ENCODE data around the gene PROCA1. TPM values are rescaled to one million over a fixed set of nuclear protein-coding genes. Genes with fewer than 3 reads are reported as not detected.

Gene PROCA1
- total and polyA plus RNA-seq, 7 donors, result 0.21 to 1.1 (median 0.36) TPM

DNA sequence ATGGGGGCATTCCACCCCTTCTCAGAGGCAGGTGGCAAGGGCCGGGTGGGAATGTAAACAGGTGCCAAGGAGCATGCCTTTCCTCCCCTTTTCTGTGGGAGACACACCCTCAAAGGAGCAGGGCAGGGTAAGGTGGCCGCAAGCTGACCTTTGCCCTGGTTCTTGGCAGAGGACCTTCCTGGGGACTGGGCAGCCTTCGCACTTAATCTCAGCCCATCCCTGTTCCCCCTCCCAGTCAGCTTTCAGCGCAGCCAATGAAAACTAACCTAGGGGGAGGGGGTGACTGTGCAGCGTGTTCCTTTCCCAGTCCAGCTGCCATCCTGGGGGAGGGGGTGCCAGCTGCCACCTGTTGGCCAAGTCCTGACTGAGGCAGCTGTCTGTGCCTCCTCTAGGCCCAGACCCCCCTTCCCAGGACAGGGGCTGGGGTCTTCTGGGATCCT is 34.9 kb upstream of the PROCA1 start:
- Histone ChIP-seq H3K4me1 (peaks cover 28% of the 10 kb centered on the region), H3K27me3 (ENCODE audit: insufficient read depth in 3 of 3, low read length in 2 of 3) (no peaks in the 10 kb centered on the region), H3K9me3 (no peaks in the 10 kb centered on the region), H3K27ac (no peak overlapping the region), H3K36me3 (ENCODE audit: insufficient read depth in 1 of 2, low read depth in 1 of 2) (peaks cover 0 to 21% of the 10 kb centered on the region in 2 donors), H3K4me3 (peak overlapping the region; percentile 22)
- TF ChIP-seq, protein P1, sequence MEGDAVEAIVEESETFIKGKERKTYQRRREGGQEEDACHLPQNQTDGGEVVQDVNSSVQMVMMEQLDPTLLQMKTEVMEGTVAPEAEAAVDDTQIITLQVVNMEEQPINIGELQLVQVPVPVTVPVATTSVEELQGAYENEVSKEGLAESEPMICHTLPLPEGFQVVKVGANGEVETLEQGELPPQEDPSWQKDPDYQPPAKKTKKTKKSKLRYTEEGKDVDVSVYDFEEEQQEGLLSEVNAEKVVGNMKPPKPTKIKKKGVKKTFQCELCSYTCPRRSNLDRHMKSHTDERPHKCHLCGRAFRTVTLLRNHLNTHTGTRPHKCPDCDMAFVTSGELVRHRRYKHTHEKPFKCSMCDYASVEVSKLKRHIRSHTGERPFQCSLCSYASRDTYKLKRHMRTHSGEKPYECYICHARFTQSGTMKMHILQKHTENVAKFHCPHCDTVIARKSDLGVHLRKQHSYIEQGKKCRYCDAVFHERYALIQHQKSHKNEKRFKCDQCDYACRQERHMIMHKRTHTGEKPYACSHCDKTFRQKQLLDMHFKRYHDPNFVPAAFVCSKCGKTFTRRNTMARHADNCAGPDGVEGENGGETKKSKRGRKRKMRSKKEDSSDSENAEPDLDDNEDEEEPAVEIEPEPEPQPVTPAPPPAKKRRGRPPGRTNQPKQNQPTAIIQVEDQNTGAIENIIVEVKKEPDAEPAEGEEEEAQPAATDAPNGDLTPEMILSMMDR (IDR thresholded peaks at IDR 0.05), result no peak
- intact Hi-C loops (cut with DNase I), result no loop called here
- DNase-seq, result peak in 1 of 2 donors; percentile 69
- WGBS, 3 donors, result 27 to 39% (median 37%) methylated on average over 5 of the region's 5 CpGs
- ATAC-seq, result peak in 1 of 4 donors; percentile 17

DNA sequence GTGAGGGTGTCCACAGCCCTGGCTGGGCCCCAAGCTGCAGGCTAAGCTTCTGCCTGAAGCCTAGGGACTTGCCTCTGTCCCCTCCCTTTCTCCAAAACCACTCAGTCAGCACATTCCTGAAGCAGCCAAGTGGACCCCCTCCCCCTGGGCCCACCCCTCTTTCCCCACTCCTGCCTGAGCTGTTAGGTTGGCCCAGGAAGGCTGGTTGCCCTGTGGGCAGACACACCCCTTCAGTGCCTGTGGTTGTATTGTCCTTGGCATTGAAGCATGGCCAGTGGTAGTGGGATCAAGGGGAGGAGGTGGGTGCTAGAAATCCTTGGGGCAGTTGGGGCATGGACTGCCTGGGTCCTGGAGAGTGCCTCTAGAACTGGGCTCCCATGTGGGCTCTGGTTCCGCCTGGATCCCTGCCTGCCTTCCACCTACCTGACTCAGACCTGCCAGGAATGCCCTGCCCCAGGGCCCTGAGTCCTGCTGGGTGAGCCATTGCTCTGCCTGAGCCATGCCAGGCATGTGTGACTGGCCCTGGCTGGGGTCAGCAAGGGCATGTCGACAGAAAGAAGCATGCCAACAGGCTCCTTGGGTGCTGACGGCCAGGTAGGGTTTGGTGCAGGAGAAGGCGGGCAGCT is 34.2 kb upstream of the PROCA1 start:
- peaks cover 28% of the 10 kb centered on the region for H3K4me1 ChIP-seq
- H3K4me3 ChIP-seq, result peak overlapping the region; percentile 22
- intact Hi-C loops (cut with DNase I), result no loop called here
- DNase-seq (peak in 1 of 2 donors; percentile 53), ATAC-seq (peak in 1 of 4 donors; percentile 16)
- TF ChIP-seq, protein P1 (IDR thresholded peaks at IDR 0.05), result no peak
- H3K27me3 ChIP-seq (ENCODE audit: insufficient read depth in 3 of 3, low read length in 2 of 3), result no peaks in the 10 kb centered on the region
- H3K27ac ChIP-seq, result no peak overlapping the region
- H3K36me3 ChIP-seq (ENCODE audit: insufficient read depth in 1 of 2, low read depth in 1 of 2), result peaks cover 0 to 21% of the 10 kb centered on the region in 2 donors
- 66 to 77% (median 70%) methylated on average over 4 of the region's 4 CpGs for WGBS, 3 donors
- no peaks in the 10 kb centered on the region for H3K9me3 ChIP-seq

DNA sequence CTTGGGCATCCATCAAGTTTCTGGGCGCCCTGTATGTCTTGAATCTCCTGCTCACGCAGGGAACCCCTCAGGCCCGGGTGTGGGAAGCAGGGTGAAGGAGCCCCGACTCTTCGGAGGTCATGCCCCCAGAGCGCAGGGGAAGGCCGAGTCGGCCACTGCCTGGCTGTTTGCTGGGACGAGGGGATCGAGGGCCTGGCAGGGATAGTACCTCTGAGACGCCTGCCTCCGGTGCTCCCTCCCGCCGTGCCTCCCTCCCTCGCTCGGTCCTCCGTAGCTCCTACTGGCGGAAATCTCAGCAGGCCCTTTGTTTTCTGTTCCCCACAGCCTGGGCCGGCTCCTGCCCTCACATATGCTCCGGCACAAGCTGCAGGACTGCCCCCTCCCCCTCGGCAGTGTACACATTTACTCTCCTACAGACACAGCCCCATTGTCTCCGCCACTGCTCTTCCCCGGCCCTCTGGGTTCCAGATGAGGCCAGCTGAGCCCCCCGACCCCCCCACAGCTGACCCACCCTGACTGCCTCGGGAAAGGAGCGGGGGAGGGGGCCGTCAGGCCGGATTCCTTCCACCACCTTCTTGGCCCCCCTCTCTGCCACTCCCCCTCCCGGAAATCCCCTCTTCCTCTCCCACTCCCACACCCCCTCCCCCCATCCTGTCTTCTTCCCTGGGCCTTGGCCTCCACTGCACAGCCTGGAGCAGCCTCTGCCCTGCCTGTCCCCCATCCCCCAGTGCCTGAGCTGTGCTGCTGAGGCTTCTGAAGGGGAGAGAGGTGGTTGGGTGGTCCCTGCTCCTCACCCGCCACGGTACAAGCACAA is 33.5 kb upstream of the PROCA1 start:
- peak overlapping the region; percentile 78 for H3K27ac ChIP-seq
- intact Hi-C loops (cut with DNase I), result no loop called here
- H3K4me3 ChIP-seq, result peak overlapping the region; percentile 79
- peaks cover 28% of the 10 kb centered on the region for H3K4me1 ChIP-seq
- WGBS, 3 donors, result 18 to 26% (median 21%) methylated on average over 23 to 31 of the region's 31 CpGs
- TF ChIP-seq, protein P1 (IDR thresholded peaks at IDR 0.05), result no peak
- ATAC-seq, result no peak
- H3K36me3 ChIP-seq (ENCODE audit: insufficient read depth in 1 of 2, low read depth in 1 of 2), result peaks cover 0 to 21% of the 10 kb centered on the region in 2 donors
- peak in 1 of 2 donors; percentile 60 for DNase-seq
- no peaks in the 10 kb centered on the region for H3K9me3 ChIP-seq
- H3K27me3 ChIP-seq (ENCODE audit: insufficient read depth in 3 of 3, low read length in 2 of 3), result no peaks in the 10 kb centered on the region

DNA sequence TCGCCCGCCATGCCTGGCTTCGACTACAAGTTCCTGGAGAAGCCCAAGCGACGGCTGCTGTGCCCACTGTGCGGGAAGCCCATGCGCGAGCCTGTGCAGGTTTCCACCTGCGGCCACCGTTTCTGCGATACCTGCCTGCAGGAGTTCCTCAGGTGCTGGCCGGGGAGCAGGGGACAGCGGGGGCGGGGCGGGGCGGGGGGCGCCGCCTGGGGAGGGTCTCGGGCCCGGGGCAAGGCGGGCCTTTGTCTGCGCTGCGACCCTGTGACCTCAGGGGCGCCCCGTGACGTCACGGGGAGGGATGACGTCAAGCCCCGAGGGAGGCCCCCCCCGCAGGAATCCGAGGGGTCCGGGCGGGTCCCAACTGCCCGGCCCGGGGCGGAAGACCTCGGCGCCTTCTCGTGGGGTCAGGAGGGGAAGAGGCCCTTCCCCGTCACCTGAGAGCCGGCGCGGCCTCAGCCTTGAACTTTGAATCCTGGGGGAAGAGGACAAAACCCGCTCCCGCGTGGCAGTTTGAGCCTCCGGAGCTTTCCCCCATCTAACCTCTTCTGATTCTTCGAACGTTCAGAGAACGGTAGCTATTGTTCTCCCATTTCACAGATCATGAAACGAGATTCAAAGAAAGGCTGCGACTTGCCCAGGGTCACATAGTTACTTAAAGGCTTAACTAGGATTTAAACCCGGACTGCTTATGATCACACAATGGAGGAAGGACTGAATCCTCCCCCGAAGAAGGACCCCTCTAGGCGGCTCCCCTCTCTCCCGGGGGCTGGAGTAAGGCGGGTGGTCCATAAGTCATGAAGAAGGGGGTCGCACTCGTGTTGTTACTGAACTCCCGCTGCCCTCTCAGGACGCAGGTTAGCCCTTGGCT is 32.6 kb upstream of the PROCA1 start:
- H3K36me3 ChIP-seq (ENCODE audit: insufficient read depth in 1 of 2, low read depth in 1 of 2), result peaks cover 0 to 16% of the 10 kb centered on the region in 2 donors
- TF ChIP-seq, protein P1 (IDR thresholded peaks at IDR 0.05), result no peak
- H3K4me1 ChIP-seq, result peaks cover 28% of the 10 kb centered on the region
- H3K27ac ChIP-seq, result peak overlapping the region; percentile 78
- H3K27me3 ChIP-seq (ENCODE audit: insufficient read depth in 3 of 3, low read length in 2 of 3), result no peaks in the 10 kb centered on the region
- intact Hi-C loops (cut with DNase I), result no loop called here
- H3K4me3 ChIP-seq, result peak overlapping the region; percentile 79
- 3 to 7% (median 6%) methylated on average over 32 to 61 of the region's 61 CpGs for WGBS, 3 donors
- no peaks in the 10 kb centered on the region for H3K9me3 ChIP-seq
- DNase-seq, result peak; percentile 47 to 70
- ATAC-seq, result peak in 1 of 4 donors; percentile 8

All from psoas muscle (tissue), 8 donors.